ENCODE results near the gene PDE4D.

PDE4D gene

DNA sequence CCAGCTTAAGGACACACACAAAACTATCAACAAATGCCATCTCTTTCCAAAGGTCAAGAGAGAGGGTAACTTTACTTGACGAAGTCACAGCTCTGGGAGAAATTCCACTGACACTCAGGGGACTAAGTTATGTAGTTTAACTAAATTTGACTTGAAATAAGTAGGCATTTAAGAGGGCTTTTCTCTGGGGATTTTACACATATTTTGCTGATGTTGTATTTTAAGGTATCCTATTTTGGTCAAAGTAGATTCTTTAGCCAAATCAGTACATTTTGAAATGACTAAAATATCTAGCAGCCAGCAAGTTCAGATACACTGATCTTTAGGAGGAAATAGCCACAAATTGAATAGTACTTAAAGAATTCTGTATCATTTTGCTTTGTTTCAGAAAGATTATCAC is 652.0 kb downstream of the PDE4D start:
- H3K4me1 Mint-ChIP-seq (ENCODE audit: low read depth in 2 of 2) = no peaks in the 10 kb centered on the region
- ATAC-seq (replicated peaks) (no peak), DNase-seq (no peak)
- H3K9me3 Mint-ChIP-seq = no peaks in the 10 kb centered on the region
- no peaks in the 10 kb centered on the region for H3K36me3 Mint-ChIP-seq (ENCODE audit: insufficient read depth)
- no peak overlapping the region for H3K4me3 Mint-ChIP-seq
- H3K27me3 Mint-ChIP-seq = peaks cover 16 to 18% of the 10 kb centered on the region in 2 donors
- H3K27ac Mint-ChIP-seq = no peak overlapping the region

DNA sequence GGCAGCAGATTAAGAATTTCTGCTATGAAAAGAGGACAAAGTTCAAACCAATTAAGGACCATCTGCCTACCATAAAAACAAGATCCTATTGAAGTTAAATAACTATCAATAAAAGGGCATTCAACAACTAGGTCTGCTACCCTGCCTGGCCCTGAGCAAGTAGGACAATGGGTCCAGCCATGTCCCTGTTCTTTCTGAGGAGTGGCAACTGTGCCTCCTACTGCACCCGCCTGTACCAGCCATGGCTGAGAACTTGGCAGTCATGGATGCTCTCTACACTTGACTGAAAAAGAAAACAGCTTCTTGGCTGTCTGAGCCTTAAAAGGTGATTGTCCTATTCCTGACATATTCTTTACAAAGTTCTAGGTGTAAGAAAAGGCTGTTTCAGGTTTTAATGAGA is 652.4 kb downstream of the PDE4D start:
- H3K27me3 Mint-ChIP-seq = peaks cover 20 to 22% of the 10 kb centered on the region in 2 donors
- DNase-seq (no peak), ATAC-seq (replicated peaks) (no peak)
- no peaks in the 10 kb centered on the region for H3K4me1 Mint-ChIP-seq (ENCODE audit: low read depth in 2 of 2)
- H3K9me3 Mint-ChIP-seq = no peaks in the 10 kb centered on the region
- no peak overlapping the region for H3K27ac Mint-ChIP-seq
- H3K36me3 Mint-ChIP-seq (ENCODE audit: insufficient read depth) = no peaks in the 10 kb centered on the region
- no peak overlapping the region for H3K4me3 Mint-ChIP-seq

DNA sequence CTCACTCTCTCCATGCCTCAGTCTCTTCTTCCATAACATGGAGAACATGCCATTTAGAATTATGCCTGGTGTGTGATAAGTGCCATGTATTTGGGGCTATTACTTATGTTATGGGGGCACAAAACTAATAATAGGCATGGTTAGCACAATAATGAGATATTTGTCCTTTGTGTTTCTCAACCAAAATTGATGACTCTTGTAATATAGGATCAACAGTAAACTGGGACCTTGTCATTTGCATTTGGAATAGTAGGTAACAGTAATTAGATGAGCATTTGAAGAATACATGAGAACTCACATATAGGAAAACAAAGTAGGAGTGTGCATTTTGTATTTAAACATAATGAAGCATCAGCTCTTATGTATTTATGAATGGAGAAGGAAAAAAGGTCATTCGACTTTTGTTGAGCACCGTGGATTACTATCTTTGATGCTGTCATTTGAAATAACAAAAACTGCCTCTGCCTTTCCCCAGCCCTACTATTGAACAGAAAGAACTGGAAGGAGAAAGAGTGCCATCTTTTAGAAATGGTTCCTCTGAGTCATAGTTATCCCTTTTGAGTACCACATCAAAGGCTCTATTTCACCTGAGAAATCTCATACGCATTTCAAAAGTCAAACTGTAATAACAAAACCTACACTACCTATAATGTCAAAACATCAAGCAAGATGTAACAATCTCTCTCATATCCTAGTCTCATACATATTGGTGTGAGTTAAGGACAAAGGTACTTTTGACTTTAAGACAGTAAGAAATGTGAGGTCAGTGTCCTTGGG is 655.2 kb downstream of the PDE4D start:
- H3K36me3 Mint-ChIP-seq (ENCODE audit: insufficient read depth) = no peaks in the 10 kb centered on the region
- H3K27ac Mint-ChIP-seq = no peak overlapping the region
- no peak for DNase-seq

DNA sequence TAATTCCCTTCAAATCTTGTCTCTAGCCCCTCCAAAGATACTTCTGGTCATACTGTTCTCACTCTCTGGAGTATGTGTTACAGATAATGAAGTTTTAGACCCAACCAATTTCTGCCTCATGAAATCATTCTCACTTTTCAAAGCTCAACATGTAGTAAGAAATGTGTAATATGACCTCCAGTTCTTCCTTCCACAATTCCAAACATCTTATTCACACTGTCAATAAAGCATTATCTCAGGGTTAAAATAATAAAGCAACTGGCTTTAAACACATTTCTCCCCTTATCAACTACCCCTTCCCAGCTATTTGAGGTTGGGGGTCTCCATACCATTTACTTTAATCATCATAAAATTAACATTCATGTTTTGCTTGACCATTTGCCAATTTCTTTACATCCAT is 656.5 kb downstream of the PDE4D start:
- Mint-ChIP-seq H3K36me3 (ENCODE audit: insufficient read depth) (no peaks in the 10 kb centered on the region), H3K27me3 (peaks cover 21 to 26% of the 10 kb centered on the region in 2 donors), H3K4me1 (ENCODE audit: low read depth in 2 of 2) (no peaks in the 10 kb centered on the region), H3K27ac (no peak overlapping the region), H3K9me3 (no peaks in the 10 kb centered on the region), H3K4me3 (no peak overlapping the region)
- DNase-seq (no peak), ATAC-seq (replicated peaks) (no peak)

More for the DNA sequence above, 655.2 kb downstream of the PDE4D start:
- ATAC-seq (replicated peaks) = no peak
- Mint-ChIP-seq H3K4me1 (ENCODE audit: low read depth in 2 of 2) (no peaks in the 10 kb centered on the region), H3K4me3 (no peak overlapping the region), H3K9me3 (no peaks in the 10 kb centered on the region), H3K27me3 (peaks cover 21 to 24% of the 10 kb centered on the region in 2 donors)

DNA sequence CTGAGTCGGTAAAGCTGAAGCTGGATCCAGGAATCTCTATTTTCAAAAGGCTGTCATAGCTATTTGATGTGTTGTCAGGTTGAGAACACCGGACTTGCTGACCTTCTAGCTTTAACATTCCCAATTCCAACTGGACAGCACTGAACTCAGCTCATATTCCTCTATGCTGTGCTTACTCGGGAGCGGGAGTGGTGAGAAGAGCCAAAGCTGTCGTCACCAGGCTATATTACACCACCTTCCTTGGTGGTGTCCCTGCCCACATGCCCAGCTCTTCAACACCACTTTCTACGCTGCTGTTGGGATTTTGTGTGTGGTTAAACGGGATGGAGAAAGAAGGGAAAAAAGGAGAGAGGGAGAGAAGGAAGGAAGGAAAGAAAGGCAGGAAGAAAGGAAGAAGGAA is 657.1 kb downstream of the PDE4D start:
- Mint-ChIP-seq H3K4me1 (ENCODE audit: low read depth in 2 of 2) (peaks cover 0 to 2% of the 10 kb centered on the region in 2 donors), H3K36me3 (ENCODE audit: insufficient read depth) (no peaks in the 10 kb centered on the region), H3K4me3 (no peak overlapping the region), H3K9me3 (no peaks in the 10 kb centered on the region), H3K27me3 (peaks cover 21 to 32% of the 10 kb centered on the region in 2 donors), H3K27ac (no peak overlapping the region)
- ATAC-seq (replicated peaks) = no peak
- no peak for DNase-seq

DNA sequence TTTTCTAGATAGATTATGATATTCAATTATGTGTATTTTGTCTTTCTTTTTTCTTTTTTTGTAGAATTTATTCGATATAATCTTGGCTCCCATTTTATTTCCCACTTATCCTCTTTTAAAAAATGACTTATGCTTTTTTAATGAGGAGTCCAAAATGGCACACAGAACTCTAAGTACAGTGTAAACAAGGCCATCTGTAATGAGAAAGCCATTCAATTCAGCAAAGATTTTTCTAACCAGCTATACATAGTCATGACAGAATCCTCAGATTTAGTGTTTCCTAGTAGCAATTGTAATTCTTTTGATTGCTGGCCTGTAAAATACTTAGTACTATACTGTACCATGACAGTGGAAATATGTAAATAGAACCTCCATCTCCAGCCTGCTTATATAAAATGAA is 659.3 kb downstream of the PDE4D start:
- H3K36me3 Mint-ChIP-seq (ENCODE audit: insufficient read depth) = no peaks in the 10 kb centered on the region
- H3K4me1 Mint-ChIP-seq (ENCODE audit: low read depth in 2 of 2) = peaks cover 0 to 2% of the 10 kb centered on the region in 2 donors
- ATAC-seq (replicated peaks) (no peak), DNase-seq (no peak)
- no peaks in the 10 kb centered on the region for H3K9me3 Mint-ChIP-seq
- H3K4me3 Mint-ChIP-seq = no peak overlapping the region
- H3K27ac Mint-ChIP-seq = no peak overlapping the region
- H3K27me3 Mint-ChIP-seq = peaks cover 21 to 34% of the 10 kb centered on the region in 2 donors

DNA sequence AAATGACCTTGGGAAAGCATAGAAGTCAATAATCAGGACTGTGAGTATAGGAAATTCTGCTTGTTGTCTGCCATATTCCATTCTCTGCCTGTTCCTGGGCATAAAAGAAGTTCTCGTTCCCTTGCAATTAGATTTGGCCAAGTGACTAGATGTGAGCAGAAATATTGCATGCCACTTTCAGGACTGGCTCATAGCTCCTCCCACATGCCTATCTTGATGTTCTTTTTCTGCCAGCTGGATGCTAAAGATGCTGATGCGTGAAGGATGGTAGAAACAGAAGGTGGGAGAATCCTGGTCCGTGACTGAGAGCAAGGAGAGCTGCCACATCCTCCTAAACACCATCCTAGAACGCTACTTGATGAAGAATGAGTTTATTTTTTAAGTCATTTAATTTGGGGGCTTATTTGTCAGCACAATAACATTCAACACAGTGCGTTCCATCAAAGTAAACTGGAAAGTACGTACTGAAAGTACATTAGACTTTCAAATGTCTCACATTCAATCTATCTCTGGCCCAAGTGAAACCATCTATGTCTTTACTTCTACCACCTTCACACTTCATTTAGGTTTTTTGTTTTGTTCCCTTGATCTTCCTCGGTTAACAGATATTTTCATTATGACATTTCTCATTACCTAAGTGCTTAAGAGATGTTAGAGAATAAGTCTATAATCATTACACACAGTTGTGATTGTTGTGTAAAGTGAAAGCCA is 662.1 kb downstream of the PDE4D start:
- H3K4me3 Mint-ChIP-seq = no peak overlapping the region
- DNase-seq (no peak), ATAC-seq (replicated peaks) (no peak)
- H3K9me3 Mint-ChIP-seq = no peaks in the 10 kb centered on the region
- H3K4me1 Mint-ChIP-seq (ENCODE audit: low read depth in 2 of 2) = peaks cover 0 to 2% of the 10 kb centered on the region in 2 donors
- peaks cover 3 to 20% of the 10 kb centered on the region in 2 donors for H3K27me3 Mint-ChIP-seq
- H3K27ac Mint-ChIP-seq = no peak overlapping the region
- no peaks in the 10 kb centered on the region for H3K36me3 Mint-ChIP-seq (ENCODE audit: insufficient read depth)

DNA sequence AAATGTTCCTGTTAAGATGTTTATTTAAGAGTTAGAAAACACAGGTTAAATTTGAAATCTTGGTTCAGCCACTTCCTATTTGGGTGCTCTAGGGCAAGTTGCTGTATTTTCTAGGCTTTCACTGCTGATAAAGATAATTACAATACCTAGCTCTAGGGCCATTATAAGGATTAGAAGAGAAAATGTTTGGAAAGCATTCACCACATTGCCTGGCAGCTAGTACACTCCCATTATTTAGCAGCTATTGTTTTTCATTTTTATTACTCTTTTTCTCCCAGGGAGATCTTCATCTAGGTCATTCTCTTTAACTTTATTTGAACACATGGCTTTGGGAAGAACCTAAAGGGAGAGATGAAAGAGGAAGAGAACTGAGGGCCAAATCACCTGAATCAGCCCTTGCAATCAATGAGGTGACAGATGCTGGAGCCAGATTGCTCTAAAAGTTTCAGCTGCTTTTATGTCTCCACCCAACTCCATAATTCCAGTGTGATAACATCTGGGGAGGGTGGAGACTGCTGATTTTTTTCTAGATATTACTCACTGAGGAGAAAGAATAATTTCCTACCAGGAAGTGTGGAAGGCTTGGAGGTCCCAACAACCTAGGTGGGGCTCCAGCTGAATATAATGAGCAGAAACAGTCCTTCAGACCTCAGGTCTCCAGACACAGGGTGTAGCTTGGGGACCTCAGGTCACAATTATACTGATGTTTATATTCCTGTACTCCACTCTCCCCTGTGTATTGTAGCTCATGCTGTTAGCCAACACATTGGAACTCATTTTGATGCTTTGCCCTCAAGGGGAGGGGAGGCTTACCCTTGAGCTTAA is 670.6 kb downstream of the PDE4D start:
- DNase-seq (no peak), ATAC-seq (replicated peaks) (no peak)
- no peak overlapping the region for H3K27ac Mint-ChIP-seq
- no peaks in the 10 kb centered on the region for H3K36me3 Mint-ChIP-seq (ENCODE audit: insufficient read depth)
- H3K9me3 Mint-ChIP-seq = peaks cover 0 to 2% of the 10 kb centered on the region in 2 donors
- H3K27me3 Mint-ChIP-seq = peaks cover 14 to 15% of the 10 kb centered on the region in 2 donors
- H3K4me3 Mint-ChIP-seq = no peak overlapping the region
- no peaks in the 10 kb centered on the region for H3K4me1 Mint-ChIP-seq (ENCODE audit: low read depth in 2 of 2)

DNA sequence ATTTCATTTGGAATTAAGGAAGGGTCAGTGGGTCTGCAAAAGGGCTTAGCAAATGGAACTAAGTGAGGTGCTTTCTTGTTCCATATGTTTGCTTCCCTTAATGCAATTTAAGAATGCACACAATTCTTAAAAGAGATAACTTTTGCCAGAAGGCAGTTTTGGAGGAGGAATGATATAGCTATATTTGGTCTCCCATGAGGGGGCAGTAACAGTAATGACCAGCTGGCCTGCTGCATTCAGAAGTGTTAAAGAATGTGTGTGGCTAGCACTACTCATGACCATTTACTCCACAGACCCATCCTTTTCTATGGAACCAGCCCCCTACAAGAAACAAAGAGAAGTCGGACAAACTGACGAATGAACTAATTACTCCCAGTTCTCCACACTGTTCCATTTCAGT is 671.8 kb downstream of the PDE4D start:
- Mint-ChIP-seq H3K36me3 (ENCODE audit: insufficient read depth) (no peaks in the 10 kb centered on the region), H3K27me3 (peaks cover 15 to 16% of the 10 kb centered on the region in 2 donors), H3K9me3 (peaks cover 0 to 2% of the 10 kb centered on the region in 2 donors), H3K4me1 (ENCODE audit: low read depth in 2 of 2) (no peaks in the 10 kb centered on the region), H3K4me3 (no peak overlapping the region), H3K27ac (no peak overlapping the region)
- ATAC-seq (replicated peaks) = no peak
- DNase-seq = no peak

DNA sequence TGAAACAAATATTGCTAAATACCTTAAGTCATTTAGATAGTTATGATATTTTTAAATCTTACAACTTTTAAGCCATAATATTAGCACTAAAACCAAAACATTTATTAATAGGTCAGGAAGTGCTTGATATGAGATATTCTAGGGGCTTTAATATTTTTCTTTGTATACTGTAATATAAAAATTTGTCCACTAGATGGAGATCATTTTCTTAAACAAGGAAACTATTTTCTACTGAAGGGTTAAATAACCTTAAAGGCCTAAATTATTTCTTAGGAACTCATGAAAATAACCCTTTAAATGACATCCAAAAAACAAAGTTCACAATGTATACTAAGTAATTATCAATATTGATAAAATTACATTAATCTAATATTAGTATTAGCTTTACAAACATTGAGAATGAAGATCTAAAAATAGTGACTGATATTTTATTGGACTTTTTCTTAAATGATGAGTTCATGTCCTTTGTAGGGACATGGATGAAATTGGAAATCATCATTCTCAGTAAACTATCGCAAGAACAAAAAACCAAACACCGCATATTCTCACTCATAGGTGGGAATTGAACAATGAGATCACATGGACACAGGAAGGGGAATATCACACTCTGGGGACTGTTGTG is 675.0 kb downstream of the PDE4D start:
- no peak for ATAC-seq (replicated peaks)
- peaks cover 32 to 40% of the 10 kb centered on the region in 2 donors for H3K27me3 Mint-ChIP-seq
- H3K9me3 Mint-ChIP-seq = no peaks in the 10 kb centered on the region
- no peak overlapping the region for H3K4me3 Mint-ChIP-seq
- H3K36me3 Mint-ChIP-seq (ENCODE audit: insufficient read depth) = no peaks in the 10 kb centered on the region
- no peak overlapping the region for H3K27ac Mint-ChIP-seq
- DNase-seq = no peak
- H3K4me1 Mint-ChIP-seq (ENCODE audit: low read depth in 2 of 2) = no peaks in the 10 kb centered on the region

DNA sequence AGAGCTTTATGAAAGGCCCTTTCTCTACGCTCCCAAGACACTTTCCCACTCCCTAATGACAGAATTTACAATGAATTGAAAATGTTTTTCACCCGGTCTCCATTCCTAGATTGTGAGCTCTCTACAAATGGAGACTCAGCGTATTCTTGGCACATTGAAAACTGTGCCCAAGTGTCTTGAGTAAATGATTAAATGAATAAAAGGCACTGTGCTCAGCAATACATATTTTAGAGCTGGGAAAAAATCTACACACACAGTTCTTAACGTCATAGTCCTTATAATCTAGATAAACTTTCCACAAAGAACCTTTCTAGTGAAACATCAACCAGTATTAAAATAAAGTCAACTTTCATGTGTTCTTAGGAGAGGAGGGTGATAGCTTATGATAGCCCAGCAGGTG is 676.7 kb downstream of the PDE4D start:
- no peak for DNase-seq
- H3K36me3 Mint-ChIP-seq (ENCODE audit: insufficient read depth) = no peaks in the 10 kb centered on the region

DNA sequence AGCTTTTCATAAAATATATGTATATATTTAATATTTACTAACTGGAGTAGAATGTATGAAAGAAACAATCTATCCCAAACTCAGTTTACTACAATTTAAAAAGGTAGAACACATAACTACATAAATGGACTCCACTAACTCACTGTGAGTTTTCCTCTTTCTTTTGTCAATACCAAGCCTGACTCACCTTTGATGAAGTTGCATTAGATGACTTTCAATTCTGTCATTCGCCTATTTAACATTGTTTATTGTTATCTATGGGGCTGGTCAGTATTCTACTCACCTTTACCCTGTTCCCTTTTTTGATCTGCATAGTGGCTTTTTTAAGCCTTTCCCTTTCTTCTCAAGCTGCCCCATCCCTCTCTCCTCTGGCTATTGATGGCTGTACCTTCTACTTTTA is 680.9 kb downstream of the PDE4D start:
- ATAC-seq (replicated peaks) = no peak
- DNase-seq = no peak
- Mint-ChIP-seq H3K27ac (no peak overlapping the region), H3K27me3 (peaks cover 38 to 41% of the 10 kb centered on the region in 2 donors), H3K36me3 (ENCODE audit: insufficient read depth) (no peaks in the 10 kb centered on the region), H3K4me1 (ENCODE audit: low read depth in 2 of 2) (no peaks in the 10 kb centered on the region), H3K9me3 (no peaks in the 10 kb centered on the region), H3K4me3 (no peak overlapping the region)

More for the DNA sequence above, 676.7 kb downstream of the PDE4D start:
- no peak for ATAC-seq (replicated peaks)
- H3K9me3 Mint-ChIP-seq = no peaks in the 10 kb centered on the region
- H3K27me3 Mint-ChIP-seq = peaks cover 38 to 50% of the 10 kb centered on the region in 2 donors
- H3K4me1 Mint-ChIP-seq (ENCODE audit: low read depth in 2 of 2) = no peaks in the 10 kb centered on the region
- H3K27ac Mint-ChIP-seq = no peak overlapping the region
- no peak overlapping the region for H3K4me3 Mint-ChIP-seq

DNA sequence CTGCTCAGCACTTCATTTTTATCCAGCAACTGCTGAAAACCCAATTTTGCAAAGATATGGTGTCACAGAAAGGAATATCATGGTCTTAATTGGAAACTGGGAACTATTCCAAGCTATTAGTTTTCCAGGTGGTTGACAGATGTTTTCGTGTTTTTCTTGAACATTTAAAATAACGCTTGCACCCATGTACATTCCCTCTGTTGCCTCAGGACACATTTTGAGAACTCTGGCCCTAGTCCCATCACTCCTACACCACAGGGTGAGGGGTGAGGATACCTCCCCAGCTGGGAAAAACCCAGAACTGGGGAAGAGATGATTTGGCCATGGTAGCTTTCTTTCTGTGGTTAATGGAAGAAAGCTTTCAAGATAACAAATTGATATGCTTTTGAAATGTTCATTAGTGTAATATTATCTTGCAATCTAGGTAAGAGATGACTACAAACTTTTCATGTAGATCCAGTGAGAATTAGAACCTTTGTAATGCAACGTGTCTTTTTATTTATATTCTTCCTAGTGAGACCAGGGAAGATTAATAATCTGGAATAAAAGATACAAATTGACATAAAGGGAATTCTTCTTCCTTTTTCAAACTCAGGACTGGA is 683.7 kb downstream of the PDE4D start:
- ATAC-seq (replicated peaks) = no peak
- H3K27me3 Mint-ChIP-seq = peaks cover 24 to 25% of the 10 kb centered on the region in 2 donors
- H3K27ac Mint-ChIP-seq = no peak overlapping the region
- no peak for DNase-seq
- no peaks in the 10 kb centered on the region for H3K4me1 Mint-ChIP-seq (ENCODE audit: low read depth in 2 of 2)
- H3K4me3 Mint-ChIP-seq = no peak overlapping the region
- H3K36me3 Mint-ChIP-seq (ENCODE audit: insufficient read depth) = no peaks in the 10 kb centered on the region
- H3K9me3 Mint-ChIP-seq = no peaks in the 10 kb centered on the region

Data from effector memory CD8-positive, alpha-beta T cell (primary cell).